Measurements from ENCODE around the gene ADNP2.

Gene ADNP2

DNA sequence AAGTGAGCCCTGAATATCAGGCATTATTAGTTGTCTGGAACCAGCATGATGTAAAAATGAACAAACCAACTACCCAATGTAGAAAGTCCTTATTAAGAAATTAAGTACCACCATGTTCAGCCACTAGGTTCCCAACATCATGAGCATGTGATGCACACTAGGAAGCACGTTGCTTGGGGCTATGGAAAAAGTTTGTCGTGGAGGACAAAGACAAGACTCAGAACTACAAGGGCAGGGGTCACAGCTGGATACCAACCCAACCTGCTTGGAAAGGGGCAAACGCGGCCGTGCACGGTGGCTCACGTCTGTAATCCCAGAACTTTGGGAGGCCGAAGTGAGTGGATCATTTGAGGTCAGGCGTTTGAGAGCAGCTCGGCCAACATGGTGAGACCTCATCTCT lies 64.0 kb downstream of the ADNP2 start:
- no peak for DNase-seq

- DNase-seq: no peak
Observed at GRCh38 chr18:80175451-80176204, 66.6 kb downstream of the ADNP2 start.

DNA sequence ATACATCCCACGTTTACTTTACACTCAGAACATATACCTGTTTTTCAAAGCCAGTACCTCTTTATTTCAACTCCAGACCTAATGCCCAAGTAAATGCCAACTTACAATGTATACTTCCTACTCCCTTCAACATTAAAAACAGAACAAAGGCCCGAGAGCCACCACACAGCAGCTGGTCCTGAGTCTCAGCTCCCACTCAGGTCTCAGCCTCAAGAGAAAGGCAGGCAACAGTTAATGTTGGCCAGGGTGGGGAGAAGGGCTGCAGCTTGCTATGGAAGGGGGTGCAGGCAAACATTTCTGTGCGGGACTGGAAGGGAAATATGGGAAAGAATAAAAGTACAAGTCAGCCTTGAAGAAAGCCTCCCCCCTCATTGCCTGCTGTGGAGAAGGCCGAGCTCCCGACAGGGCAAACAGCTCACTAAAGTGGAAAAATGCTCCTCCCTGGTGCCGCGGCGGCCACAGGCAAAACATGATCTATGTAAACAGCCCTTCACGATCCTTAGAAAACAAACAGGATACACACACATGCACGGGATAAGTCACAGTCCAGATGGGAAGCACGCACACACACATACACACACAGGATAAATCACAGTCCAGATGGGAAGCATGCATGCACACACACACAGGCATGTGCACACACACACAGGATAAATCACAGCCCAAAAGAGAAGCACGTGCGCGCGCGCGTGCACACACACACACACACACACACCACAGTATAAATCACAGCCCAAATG lies 67.4 kb downstream of the ADNP2 start:
- DNase-seq: no peak

DNA sequence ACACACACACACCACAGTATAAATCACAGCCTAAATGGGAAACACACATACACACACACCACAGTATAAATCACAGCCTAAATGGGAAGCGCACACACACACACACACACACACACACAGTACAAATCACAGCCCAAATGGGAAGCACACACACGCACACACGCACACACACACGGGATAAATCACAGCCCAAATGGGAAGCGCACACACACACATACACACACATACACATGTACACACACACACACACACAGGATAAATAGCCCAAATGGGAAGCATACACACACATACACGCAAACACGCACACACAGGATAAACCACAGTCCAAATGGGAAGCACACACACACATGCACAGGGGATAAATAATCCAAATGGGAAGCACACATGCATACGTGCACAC lies 68.1 kb downstream of the ADNP2 start:
- no peak for DNase-seq

DNA sequence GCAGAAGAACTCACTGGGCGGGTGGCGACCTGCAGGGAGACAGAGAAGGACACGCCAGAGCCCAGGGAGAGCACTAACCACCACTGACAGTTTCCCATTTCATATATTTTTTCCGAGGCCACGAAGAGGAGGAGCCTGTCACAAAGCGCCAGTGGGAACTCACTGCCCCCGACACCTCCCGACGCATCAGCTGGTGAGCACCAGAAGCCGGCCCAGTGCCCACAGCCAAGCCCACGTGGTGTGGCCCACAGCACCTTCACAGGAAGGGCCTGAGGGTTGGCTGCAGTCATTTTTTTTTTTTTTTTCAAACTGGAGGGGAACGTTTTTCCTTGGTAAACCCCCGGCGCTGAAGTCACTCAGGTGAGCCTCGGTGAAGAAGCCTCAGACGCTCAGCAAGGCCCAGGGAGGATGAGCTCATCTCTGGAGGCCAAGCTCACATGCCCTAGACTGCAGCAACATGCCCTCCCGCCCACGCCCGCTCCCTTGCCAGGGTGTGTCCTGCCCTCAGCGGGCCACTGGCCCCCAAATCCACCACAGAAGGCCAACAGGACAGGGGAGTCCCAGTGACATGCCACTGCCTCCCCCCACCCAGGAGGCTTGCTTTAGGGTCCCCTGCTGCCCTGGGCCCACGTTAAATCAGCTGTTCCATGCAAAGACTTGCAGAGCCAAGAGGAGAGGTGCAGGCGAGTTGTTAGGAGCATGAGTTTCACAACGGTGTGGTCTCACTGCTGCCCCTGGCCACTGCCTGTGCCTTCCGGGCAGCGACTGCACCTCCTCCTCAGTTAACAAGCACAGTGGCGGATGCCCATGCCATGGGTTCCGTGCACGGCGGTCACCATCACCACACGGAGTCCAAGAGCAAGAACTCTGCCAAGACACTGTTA lies 70.1 kb downstream of the ADNP2 start:
- DNase-seq: no peak

DNA sequence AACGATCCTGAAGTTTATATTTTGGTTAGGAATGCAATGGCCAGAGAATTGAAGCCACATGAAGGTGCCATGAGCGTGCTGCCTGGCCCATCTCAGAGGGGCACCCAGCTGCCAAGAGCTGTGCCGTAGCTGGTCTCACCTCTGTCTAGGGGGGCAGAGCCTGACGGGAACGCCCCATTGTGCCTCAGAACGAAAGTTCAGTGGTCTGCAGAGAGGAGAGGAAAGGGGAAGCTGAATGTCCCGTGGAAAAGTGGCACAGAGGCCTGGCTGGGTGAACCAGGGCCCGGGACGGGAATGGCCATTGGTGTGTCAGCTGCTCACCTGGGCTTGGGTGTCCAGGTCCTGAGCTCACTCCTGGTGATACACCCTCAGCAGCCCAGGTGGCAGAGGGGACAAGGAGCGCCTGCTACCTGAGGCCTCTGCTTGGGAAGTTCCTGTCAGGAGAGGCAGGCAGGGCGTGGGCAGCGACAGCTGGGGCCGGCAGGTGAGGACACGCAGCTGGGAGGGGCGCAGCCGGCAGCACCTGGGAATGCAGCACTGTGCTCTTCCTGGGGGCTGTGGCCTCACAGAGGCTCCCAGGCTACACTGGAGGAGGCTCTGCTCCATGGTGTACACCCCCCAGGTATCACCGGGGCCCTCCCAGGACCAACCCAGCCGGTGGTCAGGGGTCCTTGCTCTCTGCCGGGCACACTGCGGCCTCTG lies 70.9 kb downstream of the ADNP2 start:
- DNase-seq: no peak

- DNase-seq: no peak
Observed at GRCh38 chr18:80180778-80181564, 71.9 kb downstream of the ADNP2 start.

DNA sequence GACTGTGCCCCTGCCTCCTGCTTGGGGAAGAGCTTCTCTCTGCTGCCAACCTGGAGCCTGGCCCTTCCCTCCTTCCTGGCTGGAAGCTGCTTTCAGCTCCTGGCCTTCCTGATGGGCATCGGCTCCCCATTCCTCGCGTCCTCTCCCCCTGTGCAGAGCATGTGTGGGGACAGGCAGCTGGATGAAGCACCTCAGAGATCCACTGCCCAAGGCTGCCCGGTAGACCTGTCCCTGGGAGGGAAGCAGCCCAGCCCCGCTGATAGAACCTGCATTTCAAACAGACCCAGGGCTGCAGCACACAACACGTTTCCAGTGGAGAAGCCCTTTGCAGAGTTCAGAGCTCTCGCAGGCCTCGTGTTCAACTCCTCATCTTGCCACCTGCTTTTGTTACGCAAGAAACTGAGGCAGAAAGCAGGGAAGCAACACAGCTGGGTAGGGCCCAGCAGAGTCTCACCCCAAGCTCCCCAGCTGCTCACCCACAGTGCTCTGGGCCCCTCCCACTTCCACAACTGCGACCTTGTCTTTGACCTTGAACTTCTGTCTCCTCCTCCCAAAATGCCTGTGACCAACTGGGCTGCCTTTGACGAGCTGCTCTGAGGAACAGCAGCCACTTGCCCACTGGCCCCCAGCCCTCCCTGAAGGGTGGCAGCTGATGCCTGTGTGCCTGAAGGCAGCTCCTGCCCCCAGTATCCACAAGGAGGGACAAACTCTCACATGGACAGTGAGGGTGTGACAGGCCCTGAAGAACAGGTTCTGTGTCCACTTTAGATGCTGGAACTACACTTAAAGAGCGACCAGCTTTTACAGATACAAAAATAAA lies 72.8 kb downstream of the ADNP2 start:
- DNase-seq: no peak

GRCh38 chr18:80182855-80183254 lies 73.8 kb downstream of the ADNP2 start:
- DNase-seq: no peak

DNA sequence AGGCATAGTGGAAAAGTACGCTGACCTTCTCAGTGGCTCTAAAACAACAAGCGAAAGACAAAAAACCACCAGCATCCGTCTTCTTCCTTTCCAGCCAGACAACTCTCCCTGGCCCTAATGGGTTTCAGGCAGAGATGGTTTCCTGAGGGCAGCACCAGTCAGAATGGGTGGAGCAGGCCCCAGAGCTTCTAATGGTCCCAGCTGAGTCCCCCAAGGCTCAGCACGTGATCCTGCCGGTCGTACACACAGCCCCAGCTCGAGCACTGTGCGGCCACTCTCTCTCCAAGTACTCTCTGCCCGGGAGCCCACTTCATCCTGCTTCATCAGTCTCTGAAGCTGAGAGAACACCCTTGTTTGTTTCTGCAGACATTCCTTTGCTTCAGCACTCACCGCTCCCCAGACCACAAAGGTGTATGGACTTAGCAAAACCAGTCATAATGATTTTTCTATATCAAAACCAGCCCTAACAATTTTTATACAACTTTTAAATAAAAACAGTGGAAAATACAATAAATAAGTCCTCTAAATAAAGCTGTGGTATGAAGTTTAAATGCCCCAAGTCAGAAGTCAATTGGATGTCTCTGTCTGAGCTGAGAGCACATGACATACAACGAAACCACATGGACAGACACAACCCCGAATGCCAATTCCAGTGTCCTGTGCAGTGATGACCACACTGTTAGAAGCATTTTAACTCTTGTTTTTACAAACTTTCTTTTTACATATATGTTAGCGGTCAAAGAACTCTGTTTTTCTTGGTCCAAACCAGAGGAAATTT lies 74.4 kb downstream of the ADNP2 start:
- DNase-seq: no peak

DNA sequence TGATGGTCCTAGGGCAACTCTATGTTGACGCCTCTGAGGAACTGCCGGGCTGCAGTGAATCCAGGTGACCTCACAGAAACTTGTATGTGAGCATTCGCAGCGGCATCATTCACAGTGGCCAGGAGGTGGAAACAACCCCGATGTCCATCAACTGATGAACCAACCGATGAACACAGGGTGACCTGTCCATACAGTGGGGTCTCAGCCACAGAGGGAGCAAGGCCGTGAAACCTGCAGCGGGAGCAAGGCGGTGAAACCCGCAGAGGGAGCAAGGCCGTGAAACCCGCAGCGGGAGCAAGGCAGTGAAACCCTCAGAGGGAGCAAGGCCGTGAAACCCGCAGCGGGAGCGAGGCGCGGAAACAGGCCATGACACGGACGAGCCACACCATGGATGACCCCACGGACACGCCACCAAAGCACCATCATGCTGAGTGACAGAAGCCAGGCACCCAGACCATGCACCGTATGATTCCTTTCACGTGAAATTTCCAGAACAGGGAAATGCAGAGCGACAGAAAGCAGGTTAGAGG lies 75.2 kb downstream of the ADNP2 start:
- DNase-seq: no peak

DNA sequence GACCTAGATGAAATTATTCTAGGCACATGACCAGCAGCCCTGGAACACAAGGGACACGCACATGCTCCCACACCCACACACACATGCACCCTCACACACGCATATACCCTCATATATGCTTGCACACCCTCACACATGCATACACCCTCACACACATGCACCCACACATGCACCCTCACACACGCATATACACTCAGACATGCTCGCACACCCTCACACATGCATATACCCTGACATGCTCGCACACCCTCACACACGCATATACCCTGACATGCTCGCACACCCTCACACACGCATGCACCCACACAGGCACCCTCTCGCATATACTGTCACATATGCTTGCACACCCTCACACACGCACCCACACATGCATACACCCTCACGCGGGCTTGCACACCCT lies 76.5 kb downstream of the ADNP2 start:
- no peak for DNase-seq

DNA sequence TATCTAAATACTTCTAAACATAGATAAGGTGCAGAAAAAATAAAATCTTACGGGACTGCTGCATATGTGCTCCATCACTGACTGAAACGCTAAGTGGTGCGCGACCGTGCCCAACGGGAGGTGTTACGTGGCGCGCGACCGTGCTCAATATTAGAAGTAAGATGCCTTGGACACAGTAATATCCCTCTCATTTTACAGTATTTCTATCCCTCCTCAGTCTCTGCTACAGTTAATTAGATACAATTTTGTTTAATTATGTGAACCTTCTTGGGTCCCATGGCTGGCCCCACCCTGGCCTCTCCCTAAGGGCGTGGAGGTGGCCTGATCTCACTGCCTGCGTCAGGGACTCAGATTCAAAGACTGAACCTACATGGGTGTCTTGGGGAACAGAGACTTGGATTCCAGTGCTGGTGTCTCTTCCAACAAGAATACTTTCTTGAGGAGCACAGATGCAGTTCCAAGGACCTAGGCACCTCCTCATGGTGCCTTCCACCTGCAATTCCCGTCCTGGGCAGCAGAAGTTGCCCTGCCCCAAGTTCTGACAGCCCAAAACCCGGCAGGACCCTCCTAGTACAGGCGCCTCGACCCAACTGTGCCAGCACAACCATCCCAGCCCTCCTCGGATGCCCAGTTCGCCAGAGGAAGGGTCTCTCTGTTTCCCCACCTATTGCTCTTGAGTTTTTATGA lies 79.0 kb downstream of the ADNP2 start:
- DNase-seq: no peak

- no peak for DNase-seq
Observed at GRCh38 chr18:80188643-80189530, 79.8 kb downstream of the ADNP2 start.

DNA sequence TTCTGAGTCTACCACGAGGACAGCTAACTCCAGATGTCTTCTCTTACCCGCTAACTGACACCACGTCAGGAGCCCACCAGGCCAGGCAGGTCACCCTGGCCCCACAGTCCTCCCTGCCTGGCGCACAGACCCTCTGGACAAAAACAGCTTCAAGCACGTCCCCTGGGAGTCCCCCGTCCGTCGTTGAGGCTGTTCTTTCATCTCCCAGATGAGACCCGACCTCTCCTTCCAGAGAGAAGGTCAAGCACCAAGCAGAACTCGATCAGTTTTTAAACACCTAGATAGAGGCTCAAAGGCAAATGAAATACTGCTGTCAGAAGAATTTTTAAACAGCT lies 80.4 kb downstream of the ADNP2 start:
- no peak for DNase-seq

Measured in NCI-H1105 (cell line).